ENCODE measurements around the gene CHRNB2.

DNA sequence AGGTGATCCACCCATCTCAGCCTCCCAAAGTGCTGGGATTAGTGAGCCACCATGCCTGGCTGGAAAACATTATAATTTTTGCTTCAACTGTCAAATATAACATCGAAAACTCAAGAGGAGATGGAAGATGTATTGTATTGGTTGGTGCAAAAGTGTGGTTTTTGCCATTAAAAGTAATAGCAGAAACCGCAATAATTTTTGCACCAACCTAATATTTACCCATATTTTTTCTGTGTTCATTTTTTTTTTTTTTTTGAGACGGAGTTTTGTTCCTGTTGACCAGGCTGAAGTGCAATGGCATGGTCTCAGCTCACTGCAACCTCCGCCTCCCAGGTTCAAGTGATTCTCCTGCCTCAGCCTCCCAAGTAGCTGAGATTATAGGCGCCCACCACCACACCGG is 38.3 kb upstream of the CHRNB2 start:
- TF ChIP-seq, protein P1, sequence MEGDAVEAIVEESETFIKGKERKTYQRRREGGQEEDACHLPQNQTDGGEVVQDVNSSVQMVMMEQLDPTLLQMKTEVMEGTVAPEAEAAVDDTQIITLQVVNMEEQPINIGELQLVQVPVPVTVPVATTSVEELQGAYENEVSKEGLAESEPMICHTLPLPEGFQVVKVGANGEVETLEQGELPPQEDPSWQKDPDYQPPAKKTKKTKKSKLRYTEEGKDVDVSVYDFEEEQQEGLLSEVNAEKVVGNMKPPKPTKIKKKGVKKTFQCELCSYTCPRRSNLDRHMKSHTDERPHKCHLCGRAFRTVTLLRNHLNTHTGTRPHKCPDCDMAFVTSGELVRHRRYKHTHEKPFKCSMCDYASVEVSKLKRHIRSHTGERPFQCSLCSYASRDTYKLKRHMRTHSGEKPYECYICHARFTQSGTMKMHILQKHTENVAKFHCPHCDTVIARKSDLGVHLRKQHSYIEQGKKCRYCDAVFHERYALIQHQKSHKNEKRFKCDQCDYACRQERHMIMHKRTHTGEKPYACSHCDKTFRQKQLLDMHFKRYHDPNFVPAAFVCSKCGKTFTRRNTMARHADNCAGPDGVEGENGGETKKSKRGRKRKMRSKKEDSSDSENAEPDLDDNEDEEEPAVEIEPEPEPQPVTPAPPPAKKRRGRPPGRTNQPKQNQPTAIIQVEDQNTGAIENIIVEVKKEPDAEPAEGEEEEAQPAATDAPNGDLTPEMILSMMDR (IDR thresholded peaks at IDR 0.05): no peak
- TF ChIP-seq POLR2A (IDR thresholded peaks at IDR 0.05): no peak
